Fibroblast of mammary gland (primary cell): ENCODE data around the gene CCSAP.

Experiments used
- DNase-seq: peaks from one replicate; pipeline ENCODE4 v3.0.0-alpha.2; 2010; ENCODE audit warnings: low read depth
- H3K4me3 ChIP-seq: 2 replicates; pipeline ENCODE4 v1.5.1; 2011; ENCODE audit warnings: low read depth, mild to moderate bottlenecking, low read length, moderate library complexity; ENCODE audit not compliant: control insufficient read depth
- CTCF ChIP-seq: conservative IDR thresholded peaks from 2 replicates; pipeline ENCODE4 v1.5.1; 2011; ENCODE audit warnings: low read depth, low read length, inconsistent platforms; ENCODE audit not compliant: control insufficient read depth, insufficient read depth

The CCSAP gene

GRCh38 chr1:229318056-229318455 lies 24.8 kb downstream of the CCSAP start:
- TF ChIP-seq CTCF = no peak
- no peak overlapping the region for H3K4me3 ChIP-seq
- no peak for DNase-seq

GRCh38 chr1:229316166-229316565 lies 26.7 kb downstream of the CCSAP start:
- no peak overlapping the region for H3K4me3 ChIP-seq
- DNase-seq = no peak
- no peak for TF ChIP-seq CTCF

DNA sequence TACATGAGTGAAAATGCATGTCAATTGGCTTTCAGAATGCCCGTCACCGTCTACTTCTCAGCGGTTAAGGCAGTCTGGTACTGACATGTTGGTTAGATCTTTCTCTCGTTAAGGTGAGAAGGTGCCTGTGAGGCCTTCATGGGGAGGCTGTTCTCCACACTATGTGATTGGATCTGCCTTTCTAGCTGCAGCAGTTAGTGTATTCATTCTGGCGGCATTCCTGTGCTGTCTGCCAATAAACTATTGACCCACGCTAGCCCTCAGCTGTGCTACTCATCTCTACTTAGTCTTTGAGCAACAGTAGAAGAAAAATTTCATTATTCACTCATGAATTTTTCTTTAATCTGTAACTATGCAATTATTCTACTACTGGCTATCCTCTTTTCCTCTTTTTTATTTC lies 32.0 kb downstream of the CCSAP start:
- peak; percentile 19 for DNase-seq
- H3K4me3 ChIP-seq = no peak overlapping the region
- TF ChIP-seq CTCF = no peak

DNA sequence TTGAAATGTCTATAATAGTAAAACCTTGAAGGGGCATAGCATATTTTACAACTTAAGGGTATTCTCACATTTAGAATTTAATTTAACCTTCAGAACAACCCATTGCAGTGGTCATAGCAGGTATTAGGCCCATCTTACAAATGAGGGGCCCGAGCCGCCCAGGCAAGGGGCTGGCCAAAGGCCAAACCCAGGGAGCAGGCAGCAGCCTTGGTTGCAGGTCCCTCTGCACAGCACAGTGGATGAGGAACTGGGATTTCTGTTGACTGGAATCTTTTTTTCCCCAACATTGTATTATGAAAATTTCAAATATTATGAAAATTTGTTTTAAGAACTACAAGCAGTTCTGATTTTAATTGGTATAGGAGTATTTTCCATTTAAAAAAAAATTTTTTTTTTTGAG lies 33.2 kb downstream of the CCSAP start:
- no peak for DNase-seq
- H3K4me3 ChIP-seq = no peak overlapping the region
- TF ChIP-seq CTCF = no peak

DNA sequence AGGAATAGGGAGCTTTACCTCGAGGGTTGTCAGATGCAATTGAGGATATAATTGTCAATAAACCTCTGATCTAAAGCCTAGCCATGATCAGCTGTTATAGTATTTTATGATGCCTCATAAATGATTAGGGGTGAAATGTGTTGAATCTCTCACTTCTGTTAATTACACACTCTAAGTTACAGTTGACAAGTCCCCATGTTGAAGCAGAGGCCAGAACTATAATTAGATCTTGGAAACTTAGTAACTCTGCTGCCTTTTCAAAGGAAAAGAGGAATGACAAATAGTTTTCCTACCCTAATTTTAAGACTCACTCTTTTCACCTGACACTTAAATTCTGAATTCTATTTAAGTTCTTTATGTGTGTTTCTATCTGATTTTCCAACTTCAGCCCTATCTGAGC lies 33.8 kb downstream of the CCSAP start:
- no peak for DNase-seq
- H3K4me3 ChIP-seq = no peak overlapping the region
- no peak for TF ChIP-seq CTCF

DNA sequence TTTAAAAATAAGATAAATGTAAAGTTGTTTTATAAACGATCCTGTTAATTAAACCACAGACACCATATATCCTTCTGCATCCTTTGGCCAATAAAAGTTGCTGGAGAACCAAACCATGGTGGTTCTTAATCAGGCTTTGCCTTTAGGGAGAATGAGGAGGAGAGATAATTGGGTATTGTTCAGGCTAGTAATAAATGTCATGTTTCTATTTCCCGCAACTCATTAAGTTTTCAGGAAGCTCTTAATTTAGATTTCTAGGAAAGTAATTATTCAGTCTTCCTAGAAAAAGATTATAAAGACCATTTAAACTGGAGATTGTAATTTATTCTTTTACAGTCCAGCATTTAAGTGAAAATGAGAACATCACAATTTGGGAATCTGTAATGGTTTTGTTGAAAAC lies 37.5 kb downstream of the CCSAP start:
- no peak overlapping the region for H3K4me3 ChIP-seq
- TF ChIP-seq CTCF = no peak
- no peak for DNase-seq

- no peak for TF ChIP-seq CTCF
- H3K4me3 ChIP-seq = no peak overlapping the region
- no peak for DNase-seq
Observed at GRCh38 chr1:229303855-229304254, 39.0 kb downstream of the CCSAP start.
